BJ (cell line): ENCODE measurements around the gene TM4SF1. TPM values are rescaled to one million over a fixed set of nuclear protein-coding genes. Genes with fewer than 3 reads are reported as not detected.

Experiments
- CTCF ChIA-PET: fragments of 350-600 bp; formaldehyde crosslinking; extraction: SDS; loops from one replicate; lab custom pipeline; 2021; ENCODE audit warnings: antibody characterized with exemption, inconsistent platforms; lab: Yijun Ruan, JAX
- POLR2A ChIA-PET: fragments of 300-600 bp; sonication (Branson Sonifier 250); formaldehyde crosslinking; extraction: SDS; loops from one replicate; lab custom pipeline; 2021; ENCODE audit warnings: antibody characterized with exemption; lab: Charles Lee
- DNase-seq: peaks from one replicate; pipeline ENCODE4 v3.0.0-alpha.2; 2011; ENCODE audit warnings: low read depth
- H3K27me3 ChIP-seq: 2 replicates; pipeline ENCODE4 v1.6.0; 2011; ENCODE audit warnings: low read length; ENCODE audit not compliant: control insufficient read depth, insufficient read depth
- H3K36me3 ChIP-seq: 2 replicates; pipeline ENCODE4 v1.5.1; 2011; ENCODE audit warnings: low read length; ENCODE audit not compliant: control insufficient read depth, insufficient read depth
- H3K4me3 ChIP-seq: 2 replicates; pipeline ENCODE4 v1.5.1; 2011; ENCODE audit warnings: low read depth, mild to moderate bottlenecking, control low read depth, low read length
- polyA plus RNA-seq: library from polyadenylated mRNA; depleted of rRNA; stranded (reverse); fragments of >200 nt; gene quantifications from 2 replicates; pipeline ENCODE4 v1.2.3, GENCODE V29; 2011
- TF ChIP-seq, protein P1 (sequence below): IDR thresholded peaks from 2 replicates; pipeline ENCODE4 v1.5.1; 2011; ENCODE audit warnings: low read depth, mild to moderate bottlenecking, control low read depth, inconsistent platforms, low read length, moderate library complexity; ENCODE audit not compliant: insufficient read depth

The TM4SF1 gene
- polyA plus RNA-seq, 1 experiment: 48.0 TPM

DNA sequence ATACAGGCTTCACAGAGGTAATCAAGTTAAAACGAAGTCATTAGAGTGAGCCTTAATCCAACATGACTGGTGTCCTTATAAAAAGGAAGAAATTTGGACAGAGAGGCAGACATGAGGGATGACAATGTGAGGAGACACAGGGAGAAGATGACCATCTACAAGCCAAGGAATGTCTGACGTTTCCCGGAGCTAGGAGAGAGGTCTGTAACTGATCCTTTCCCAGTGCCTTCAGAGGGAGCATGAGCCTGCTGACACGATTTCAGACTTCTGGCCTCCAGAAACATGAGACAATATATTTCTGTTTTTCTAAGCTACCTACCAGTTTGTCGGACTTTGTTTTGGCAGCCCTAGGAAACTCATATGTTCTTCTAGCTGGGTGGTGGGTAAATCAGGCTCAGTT is 15.1 kb downstream of the TM4SF1 start:
- no peak overlapping the region for H3K4me3 ChIP-seq
- no peaks in the 10 kb centered on the region for H3K36me3 ChIP-seq
- CTCF ChIA-PET: interaction anchor here (1.0 to 2.1 kb wide), 6 partner anchors 10 to 131 kb away, joined by 3 to 12 read pairs (median 4); no protein-coding TSS in a partner anchor
- H3K27me3 ChIP-seq: no peaks in the 10 kb centered on the region
- POLR2A ChIA-PET: no interaction called here
- TF ChIP-seq, protein P1, sequence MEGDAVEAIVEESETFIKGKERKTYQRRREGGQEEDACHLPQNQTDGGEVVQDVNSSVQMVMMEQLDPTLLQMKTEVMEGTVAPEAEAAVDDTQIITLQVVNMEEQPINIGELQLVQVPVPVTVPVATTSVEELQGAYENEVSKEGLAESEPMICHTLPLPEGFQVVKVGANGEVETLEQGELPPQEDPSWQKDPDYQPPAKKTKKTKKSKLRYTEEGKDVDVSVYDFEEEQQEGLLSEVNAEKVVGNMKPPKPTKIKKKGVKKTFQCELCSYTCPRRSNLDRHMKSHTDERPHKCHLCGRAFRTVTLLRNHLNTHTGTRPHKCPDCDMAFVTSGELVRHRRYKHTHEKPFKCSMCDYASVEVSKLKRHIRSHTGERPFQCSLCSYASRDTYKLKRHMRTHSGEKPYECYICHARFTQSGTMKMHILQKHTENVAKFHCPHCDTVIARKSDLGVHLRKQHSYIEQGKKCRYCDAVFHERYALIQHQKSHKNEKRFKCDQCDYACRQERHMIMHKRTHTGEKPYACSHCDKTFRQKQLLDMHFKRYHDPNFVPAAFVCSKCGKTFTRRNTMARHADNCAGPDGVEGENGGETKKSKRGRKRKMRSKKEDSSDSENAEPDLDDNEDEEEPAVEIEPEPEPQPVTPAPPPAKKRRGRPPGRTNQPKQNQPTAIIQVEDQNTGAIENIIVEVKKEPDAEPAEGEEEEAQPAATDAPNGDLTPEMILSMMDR: no peak
- DNase-seq: no peak

DNA sequence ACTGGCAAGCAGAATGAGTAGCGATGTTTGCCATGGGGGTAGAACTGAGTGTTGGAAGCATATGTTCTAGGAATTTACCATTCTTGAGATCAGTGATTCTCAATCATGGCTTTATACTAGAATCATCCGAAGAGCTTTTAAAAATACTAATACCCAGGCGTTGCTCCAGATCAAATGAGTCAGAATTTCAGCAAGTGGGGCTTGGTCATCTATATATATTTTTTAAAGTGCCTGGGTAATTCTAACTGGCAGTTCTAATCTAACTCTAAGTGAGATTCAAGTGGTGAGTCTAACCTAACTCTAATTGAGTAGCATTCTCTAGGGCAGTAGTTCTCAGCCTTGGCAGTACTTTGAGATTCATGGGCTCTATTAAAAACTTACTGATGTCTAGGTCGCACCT is 20.8 kb downstream of the TM4SF1 start:
- no peak overlapping the region for H3K4me3 ChIP-seq
- CTCF ChIA-PET: interaction anchor here (0.7 to 1.3 kb wide), 7 partner anchors 26 to 130 kb away, joined by 3 to 4 read pairs (median 3); no protein-coding TSS in a partner anchor
- no peak for DNase-seq
- POLR2A ChIA-PET: no interaction called here
- TF ChIP-seq, protein P1: no peak
- H3K27me3 ChIP-seq: no peaks in the 10 kb centered on the region
- H3K36me3 ChIP-seq: no peaks in the 10 kb centered on the region

DNA sequence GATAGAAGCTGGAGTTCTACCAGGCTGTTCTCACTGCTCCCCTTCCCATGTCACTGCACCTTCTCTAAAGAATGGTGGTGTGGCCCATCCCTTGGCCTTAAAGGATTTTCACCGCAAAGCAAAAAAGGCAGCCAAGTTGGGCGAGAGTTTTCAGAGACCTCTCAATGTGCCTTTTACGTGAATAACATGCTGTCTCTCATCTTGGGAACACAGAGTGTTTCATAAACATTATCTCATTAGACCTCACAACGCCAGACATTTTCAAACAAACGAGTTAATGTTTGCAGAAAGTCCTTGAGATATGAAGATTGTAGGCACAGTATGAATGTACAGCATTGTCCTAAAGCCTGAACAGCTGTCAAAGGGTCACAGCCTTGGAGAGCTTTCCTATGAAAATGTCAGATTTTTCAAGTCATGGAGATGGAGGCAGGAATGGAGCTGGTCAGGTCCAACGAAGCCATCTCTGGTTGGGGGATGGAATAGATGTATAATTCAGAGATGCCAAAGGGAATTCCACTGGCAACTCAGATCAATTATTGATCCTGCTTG is 21.3 kb downstream of the TM4SF1 start:
- ChIA-PET CTCF (interaction anchor here (0.7 to 6.8 kb wide), 7 partner anchors 9 to 131 kb away, joined by 3 to 69 read pairs (median 3); no protein-coding TSS in a partner anchor), POLR2A (interaction anchor here (0.5 kb wide), 1 partner anchor 11 kb away, joined by 4 read pairs; no protein-coding TSS in a partner anchor)
- Histone ChIP-seq H3K27me3 (no peaks in the 10 kb centered on the region), H3K36me3 (no peaks in the 10 kb centered on the region), H3K4me3 (no peak overlapping the region)
- TF ChIP-seq, protein P1: no peak
- no peak for DNase-seq

- POLR2A ChIA-PET: no interaction called here
- no peaks in the 10 kb centered on the region for H3K36me3 ChIP-seq
Measured at GRCh38 chr3:149353581-149354184, 23.8 kb downstream of the TM4SF1 start.

DNA sequence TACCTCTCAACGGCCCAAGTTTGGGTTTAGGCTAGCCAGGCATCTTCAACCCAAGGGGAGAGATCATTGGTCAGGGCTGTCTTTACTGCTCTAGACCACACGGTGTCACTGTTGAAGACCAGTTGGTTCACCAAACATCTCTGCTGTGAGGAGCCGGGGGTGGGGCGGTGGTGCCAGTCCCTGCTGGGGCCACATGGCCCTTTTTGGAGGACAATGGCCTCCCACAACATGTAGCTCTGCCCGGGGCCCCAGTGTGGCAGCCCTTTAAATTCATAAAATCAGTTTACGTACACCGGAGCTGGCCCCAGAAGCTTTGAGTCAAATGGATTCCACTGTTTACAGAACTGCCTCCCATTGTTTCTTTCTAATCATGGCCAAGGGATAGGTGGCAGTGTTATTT is 24.9 kb downstream of the TM4SF1 start:
- TF ChIP-seq, protein P1: peak; percentile 82
- DNase-seq: no peak
- H3K27me3 ChIP-seq: no peaks in the 10 kb centered on the region
- ChIA-PET POLR2A (no interaction called here), CTCF (interaction anchor here (0.6 to 6.8 kb wide), 19 partner anchors 9 to 1936 kb away, joined by 3 to 69 read pairs (median 4); no protein-coding TSS in a partner anchor)
- no peak overlapping the region for H3K4me3 ChIP-seq
- H3K36me3 ChIP-seq: no peaks in the 10 kb centered on the region

More at GRCh38 chr3:149353581-149354184, 23.8 kb downstream of the TM4SF1 start:
- no peaks in the 10 kb centered on the region for H3K27me3 ChIP-seq
- TF ChIP-seq, protein P1: no peak
- CTCF ChIA-PET: interaction anchor here (0.9 to 6.8 kb wide), 18 partner anchors 9 to 1937 kb away, joined by 3 to 69 read pairs (median 4); no protein-coding TSS in a partner anchor
- DNase-seq: no peak
- H3K4me3 ChIP-seq: no peak overlapping the region
